Type B pancreatic cell (in vitro differentiated cells): ENCODE measurements around the gene GPATCH2L. TPM values are rescaled to one million over a fixed set of nuclear protein-coding genes. Genes with fewer than 3 reads are reported as not detected.

Experiments used
- DNase-seq: peaks from one replicate; pipeline ENCODE4 v3.0.0; 2021; ENCODE audit warnings: mixed read lengths; ENCODE audit not compliant: unreplicated experiment; ENCODE audit errors: extremely low spot score
- H3K27ac Mint-ChIP-seq: 2 replicates; pipeline ENCODE4 v1.8.0; 2021; ENCODE audit warnings: mild to moderate bottlenecking, mixed read lengths
- H3K27me3 Mint-ChIP-seq: 2 replicates; pipeline ENCODE4 v1.8.0; 2021; ENCODE audit warnings: mixed read lengths
- H3K36me3 Mint-ChIP-seq: 2 replicates; pipeline ENCODE4 v1.8.0; 2021; ENCODE audit warnings: mixed read lengths
- H3K4me1 Mint-ChIP-seq: one replicate; pipeline ENCODE4 v1.8.0; 2021; ENCODE audit warnings: mixed read lengths; ENCODE audit not compliant: unreplicated experiment
- H3K4me3 Mint-ChIP-seq: 2 replicates; pipeline ENCODE4 v1.8.0; 2021; ENCODE audit warnings: mild to moderate bottlenecking, mixed read lengths
- H3K9me3 Mint-ChIP-seq: 2 replicates; pipeline ENCODE4 v1.8.0; 2021; ENCODE audit warnings: mixed read lengths
- long read RNA-seq: library from polyadenylated mRNA; unstranded; transcript quantifications from one replicate; pipeline ENCODE4 v2.0.0, GENCODE V29; 2020
- total RNA-seq: library from RNA; stranded (reverse); gene quantifications from 2 replicates; pipeline ENCODE4 v1.2.1, GENCODE V29; 2021; ENCODE audit warnings: low replicate concordance
- TF ChIP-seq, protein P1 (sequence below): fragments of 200-600 bp; sonication (generic); conservative IDR thresholded peaks from 2 replicates; pipeline ENCODE4 v1.5.0; 2021; ENCODE audit warnings: antibody characterized with exemption, mild to moderate bottlenecking

GPATCH2L gene
- total RNA-seq: 46.8 and 57.0 TPM in 2 replicates
- long read RNA-seq, full-length matches to known transcripts: 25 of 52 reads
- long read RNA-seq, partial matches to known transcripts: 11 of 52 reads
- long read RNA-seq, other reads (novel, unspliced or antisense): 16 of 52 reads

DNA sequence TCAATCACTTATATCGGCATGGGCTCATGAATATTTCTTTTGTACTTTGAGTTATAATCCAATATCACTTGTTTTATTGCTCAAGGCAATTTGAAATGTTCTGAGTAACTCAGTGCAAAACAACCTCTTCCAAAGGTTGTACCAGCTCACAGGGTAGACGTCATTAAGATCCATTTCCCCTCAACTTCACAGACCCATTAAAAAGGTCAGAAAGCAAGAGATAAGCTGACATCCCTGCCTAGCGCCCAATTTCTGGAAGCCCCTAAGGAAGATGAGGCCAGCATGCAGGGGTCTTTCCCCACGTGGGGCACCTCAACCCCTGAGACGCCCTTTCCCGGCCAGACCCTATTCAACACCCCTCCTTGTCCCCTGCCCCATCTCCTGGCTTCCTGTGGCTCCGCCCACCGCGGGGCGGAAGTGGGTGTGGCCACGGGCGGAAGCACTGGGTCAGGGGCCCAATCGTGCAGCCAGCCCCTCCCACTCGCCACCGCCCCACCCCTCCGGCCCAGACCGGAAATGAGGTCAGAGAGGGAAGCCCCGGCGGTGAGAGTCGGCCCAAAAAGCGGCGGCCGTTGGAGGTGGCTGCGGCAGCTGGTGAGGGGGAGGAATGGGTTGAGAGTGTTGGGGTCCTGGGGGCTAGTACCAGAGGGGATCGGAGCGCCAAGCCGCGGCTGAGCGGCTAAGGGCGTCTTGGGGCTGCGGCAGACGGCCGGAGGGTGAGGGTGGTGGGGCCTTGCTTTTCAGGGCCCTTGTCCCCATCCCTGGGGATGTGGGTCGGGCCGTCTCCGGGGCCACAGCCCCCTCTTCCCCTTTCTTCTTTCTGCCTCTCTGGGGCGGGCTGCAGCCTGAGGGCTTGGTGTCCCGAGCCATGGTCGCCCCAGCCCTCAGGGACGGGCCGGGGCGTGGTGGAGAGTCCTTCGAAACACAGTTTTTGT is at the start of gene GPATCH2L:
Gene GPATCH2L, plus strand, starts transcription at position 525 of the 935 bp plus-strand sequence. CDS start 2,442 bp downstream, outside the sequence.
- Mint-ChIP-seq H3K9me3 (peaks cover 5% of the 10 kb centered on the region), H3K27ac (peak within 1 kb of the TSS; percentile 94), H3K27me3 (peaks cover 24% of the 10 kb centered on the region), H3K4me1 (peaks cover 47% of the 10 kb centered on the region), H3K4me3 (peak within 1 kb of the TSS; percentile 97), H3K36me3 (peaks cover 23% of the 10 kb centered on the region)
- peak; percentile 96 for DNase-seq
- TF ChIP-seq, protein P1, sequence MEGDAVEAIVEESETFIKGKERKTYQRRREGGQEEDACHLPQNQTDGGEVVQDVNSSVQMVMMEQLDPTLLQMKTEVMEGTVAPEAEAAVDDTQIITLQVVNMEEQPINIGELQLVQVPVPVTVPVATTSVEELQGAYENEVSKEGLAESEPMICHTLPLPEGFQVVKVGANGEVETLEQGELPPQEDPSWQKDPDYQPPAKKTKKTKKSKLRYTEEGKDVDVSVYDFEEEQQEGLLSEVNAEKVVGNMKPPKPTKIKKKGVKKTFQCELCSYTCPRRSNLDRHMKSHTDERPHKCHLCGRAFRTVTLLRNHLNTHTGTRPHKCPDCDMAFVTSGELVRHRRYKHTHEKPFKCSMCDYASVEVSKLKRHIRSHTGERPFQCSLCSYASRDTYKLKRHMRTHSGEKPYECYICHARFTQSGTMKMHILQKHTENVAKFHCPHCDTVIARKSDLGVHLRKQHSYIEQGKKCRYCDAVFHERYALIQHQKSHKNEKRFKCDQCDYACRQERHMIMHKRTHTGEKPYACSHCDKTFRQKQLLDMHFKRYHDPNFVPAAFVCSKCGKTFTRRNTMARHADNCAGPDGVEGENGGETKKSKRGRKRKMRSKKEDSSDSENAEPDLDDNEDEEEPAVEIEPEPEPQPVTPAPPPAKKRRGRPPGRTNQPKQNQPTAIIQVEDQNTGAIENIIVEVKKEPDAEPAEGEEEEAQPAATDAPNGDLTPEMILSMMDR: no peak

DNA sequence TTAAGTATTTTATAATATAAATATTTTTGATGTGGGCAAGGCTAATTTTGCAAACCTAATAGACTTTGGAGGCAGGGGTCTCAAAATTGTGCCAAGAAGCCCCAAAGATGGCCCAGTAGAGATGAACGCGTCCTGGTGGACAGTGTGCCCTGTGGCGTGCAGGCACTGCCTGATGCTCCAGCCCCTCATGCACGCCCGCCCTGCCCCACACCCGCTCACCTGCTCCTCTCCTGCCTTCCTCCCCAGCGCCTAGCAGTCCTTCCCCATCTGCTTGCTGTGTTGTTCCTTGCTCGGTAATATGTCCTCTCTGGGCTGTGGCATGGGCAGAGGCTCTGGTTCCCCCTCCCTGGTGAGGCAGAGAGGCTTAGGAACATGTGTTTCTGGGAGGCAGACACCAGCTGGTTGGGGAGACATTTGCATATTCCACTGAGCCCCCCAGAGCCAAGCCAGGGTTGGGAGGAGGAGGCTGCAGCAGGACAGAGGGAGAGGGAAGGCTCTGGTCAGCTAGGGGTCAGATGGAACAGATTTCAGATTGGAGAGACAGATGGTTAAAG is 46.8 kb upstream of the GPATCH2L start:
- H3K4me3 Mint-ChIP-seq: no peak overlapping the region
- H3K9me3 Mint-ChIP-seq: peaks cover 7% of the 10 kb centered on the region
- DNase-seq: no peak
- TF ChIP-seq, protein P1: no peak
- peaks cover 22% of the 10 kb centered on the region for H3K27me3 Mint-ChIP-seq
- H3K36me3 Mint-ChIP-seq: peaks cover 3% of the 10 kb centered on the region
- H3K4me1 Mint-ChIP-seq: peaks cover 12% of the 10 kb centered on the region
- no peak overlapping the region for H3K27ac Mint-ChIP-seq

DNA sequence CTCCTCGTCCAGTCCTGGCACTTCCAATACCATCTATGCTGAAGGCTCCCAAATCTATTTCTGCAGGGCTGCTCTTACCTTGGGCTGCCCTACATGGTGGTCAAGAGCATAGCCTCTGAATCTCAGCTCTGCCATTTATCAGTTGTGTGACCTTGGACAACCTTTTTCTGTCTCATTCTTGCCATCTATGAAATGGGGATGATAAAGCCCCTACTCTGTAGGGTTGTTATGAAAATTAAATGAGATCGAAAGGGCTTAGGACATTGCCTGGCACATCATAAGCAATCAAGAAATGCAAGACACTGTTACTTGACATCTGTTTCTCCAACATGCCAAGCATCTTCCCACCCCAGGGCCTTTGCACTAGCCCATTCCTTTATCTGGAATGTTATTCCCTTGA is 45.5 kb upstream of the GPATCH2L start:
- H3K27me3 Mint-ChIP-seq: peaks cover 21% of the 10 kb centered on the region
- no peak overlapping the region for H3K27ac Mint-ChIP-seq
- peaks cover 7% of the 10 kb centered on the region for H3K9me3 Mint-ChIP-seq
- TF ChIP-seq, protein P1: no peak
- H3K4me3 Mint-ChIP-seq: no peak overlapping the region
- H3K4me1 Mint-ChIP-seq: peaks cover 3% of the 10 kb centered on the region
- no peak for DNase-seq
- H3K36me3 Mint-ChIP-seq: peaks cover 3% of the 10 kb centered on the region

DNA sequence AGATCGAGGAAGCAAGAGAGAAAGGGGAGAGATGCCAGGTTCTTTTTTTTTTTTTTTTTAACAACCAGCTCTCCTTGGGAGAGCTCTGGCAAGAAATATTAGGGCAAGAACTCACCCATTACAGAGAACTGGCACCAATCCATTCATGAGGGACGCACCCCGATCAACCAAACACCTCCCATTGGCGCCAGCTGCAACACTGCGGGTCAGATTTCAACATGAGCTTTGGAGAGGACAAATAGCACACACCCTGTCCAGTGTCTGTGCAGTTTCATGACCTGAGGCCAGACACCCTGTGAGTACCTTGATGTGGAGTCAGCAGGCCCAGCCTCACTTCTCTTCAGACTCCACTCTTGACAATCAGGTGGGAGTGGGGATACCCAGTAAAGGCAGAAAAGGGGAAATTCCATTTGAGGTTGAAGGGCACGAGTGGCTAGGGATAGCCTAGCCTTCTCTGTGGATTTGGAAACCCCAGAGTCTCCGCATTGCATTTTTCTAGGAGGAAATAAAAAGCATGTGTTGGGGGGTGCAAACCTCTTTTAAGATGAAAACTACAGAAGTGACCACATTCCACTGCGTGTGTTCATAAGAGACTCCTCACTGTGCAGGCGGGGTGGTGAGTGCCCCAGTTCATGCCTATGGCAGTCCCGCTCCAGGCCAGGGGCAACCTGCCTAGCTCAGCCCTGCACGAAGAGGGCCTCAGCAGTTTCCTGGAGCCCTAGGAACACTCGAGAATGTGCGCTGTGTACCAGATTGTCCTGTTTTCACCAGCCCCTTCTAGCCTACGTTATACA is 42.4 kb upstream of the GPATCH2L start:
- H3K4me3 Mint-ChIP-seq: no peak overlapping the region
- peaks cover 39% of the 10 kb centered on the region for H3K27me3 Mint-ChIP-seq
- peaks cover 3% of the 10 kb centered on the region for H3K36me3 Mint-ChIP-seq

More for the DNA sequence above, 42.4 kb upstream of the GPATCH2L start:
- H3K27ac Mint-ChIP-seq: no peak overlapping the region
- H3K4me1 Mint-ChIP-seq: no peaks in the 10 kb centered on the region
- TF ChIP-seq, protein P1: no peak
- peaks cover 7% of the 10 kb centered on the region for H3K9me3 Mint-ChIP-seq
- no peak for DNase-seq
